Lung (tissue), 12 donors: ENCODE measurements around the gene KANSL1L. TPM values are rescaled to one million over a fixed set of nuclear protein-coding genes. Genes with fewer than 3 reads are reported as not detected.

Experiments used
- ATAC-seq: fragments of 200-7000 bp; cut with Tn5 transposase; one replicate; pipeline ENCODE4 v1.9.1; 2020; ENCODE audit warnings: moderate number of reproducible peaks; ENCODE audit not compliant: insufficient read depth, low FRiP score
- DNase-seq, 3 donors: peaks; one replicate each; pipeline ENCODE4 v3.0.0-alpha.2; 2013 to 2017
- H3K27ac ChIP-seq, 2 donors: one replicate each; pipeline ENCODE4 v1.5.1; 2013; ENCODE audit warnings: mild to moderate bottlenecking in 2 of 2, moderate library complexity in 2 of 2, control low read depth in 1 of 2, inconsistent platforms in 1 of 2, low read depth in 1 of 2, low read length in 1 of 2
- H3K27me3 ChIP-seq, 3 donors: one replicate each; pipeline ENCODE4 v1.5.1; 2013; ENCODE audit warnings: low read length in 2 of 3; ENCODE audit not compliant: control insufficient read depth in 3 of 3, insufficient read depth in 3 of 3
- H3K36me3 ChIP-seq, 4 donors: one replicate each; pipeline ENCODE4 v1.5.1; 2013; ENCODE audit warnings: low read length in 4 of 4, mild to moderate bottlenecking in 1 of 4, moderate library complexity in 1 of 4; ENCODE audit not compliant: control insufficient read depth in 4 of 4, insufficient read depth in 4 of 4
- H3K4me1 ChIP-seq, 5 donors: one replicate each; pipeline ENCODE4 v1.5.1; 2013; ENCODE audit warnings: low read length in 5 of 5, mild to moderate bottlenecking in 2 of 5, moderate library complexity in 1 of 5; ENCODE audit not compliant: control insufficient read depth in 5 of 5, insufficient read depth in 5 of 5
- H3K4me3 ChIP-seq: one replicate; pipeline ENCODE4 v1.5.1; 2013; ENCODE audit warnings: mild to moderate bottlenecking, control low read depth, moderate library complexity
- H3K9ac ChIP-seq, 2 donors: one replicate each; pipeline ENCODE4 v1.5.1; 2013; ENCODE audit warnings: low read length in 2 of 2, control low read depth in 1 of 2; ENCODE audit not compliant: insufficient read depth in 1 of 2
- H3K9me3 ChIP-seq, 4 donors: one replicate each; pipeline ENCODE4 v1.5.1; 2013; ENCODE audit warnings: low read length in 3 of 4, mild to moderate bottlenecking in 1 of 4, moderate library complexity in 1 of 4; ENCODE audit not compliant: control insufficient read depth in 4 of 4, insufficient read depth in 3 of 4
- CTCF ChIP-seq: IDR thresholded peaks from 2 replicates; pipeline ENCODE4 v1.5.1; 2012; ENCODE audit warnings: mild to moderate bottlenecking; ENCODE audit errors: control extremely low read depth, extremely low read depth
- WGBS, 2 donors: extraction: QIAGEN DNeasy Blood & Tissue Kit; methylation state at CpG; one replicate each; pipeline ENCODE4 v1.1.7; 2013; 5-methylcytosine and 5-hydroxymethylcytosine counted together
- polyA plus RNA-seq, 2 donors: library from polyadenylated mRNA; stranded (reverse); fragments of 200-250 nt; gene quantifications; one replicate each; pipeline ENCODE4 v1.2.1, GENCODE V29; 2013
- total RNA-seq, 2 donors: library from RNA; depleted of rRNA in 1 of 2; stranded (reverse); fragments of >200 nt in 1 of 2; gene quantifications; one replicate each; pipeline ENCODE4 v1.2.1, GENCODE V29; 2014 to 2021
- donor health status: control.
- donor health status: control.
- donor health status: Bipolar disorder and iron deficiency.
- donor health status: healthy.
- donor health status: DM: yes; HTN: yes; CAD: no.

KANSL1L gene
- total and polyA plus RNA-seq, 4 donors: 6.1 to 117 (median 17.0) TPM

DNA sequence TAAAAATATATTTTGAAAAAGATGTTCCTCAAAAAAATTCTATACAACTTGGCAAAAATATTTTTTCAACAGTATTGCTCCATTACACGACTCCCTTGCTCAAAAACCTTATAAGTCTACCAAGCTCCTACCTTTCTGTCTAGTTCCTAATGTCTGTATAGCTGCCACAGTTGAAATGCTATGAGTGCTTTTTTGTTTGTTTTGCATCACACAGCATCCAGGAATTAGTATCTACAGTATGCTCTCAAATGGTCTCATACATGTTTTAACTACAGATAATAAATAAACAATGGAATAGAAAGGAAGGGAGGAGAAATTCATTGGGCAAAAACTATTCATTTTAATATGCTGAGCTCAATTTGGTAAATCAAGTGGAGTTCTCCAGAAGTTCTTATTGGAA is 36.7 kb upstream of the KANSL1L start:
- ATAC-seq (no peak), DNase-seq (no peak)
- H3K9ac ChIP-seq: no peak overlapping the region
- no peaks in the 10 kb centered on the region for H3K4me1 ChIP-seq
- peaks cover 0 to 2% (median 0%) of the 10 kb centered on the region in 3 donors for H3K27me3 ChIP-seq
- no peaks in the 10 kb centered on the region for H3K36me3 ChIP-seq
- WGBS, 2 donors: 78 to 83% methylated on average over 1 of the region's 1 CpG
- no peak for TF ChIP-seq CTCF
- H3K4me3 ChIP-seq: no peak overlapping the region
- no peak overlapping the region for H3K27ac ChIP-seq
- no peaks in the 10 kb centered on the region for H3K9me3 ChIP-seq

DNA sequence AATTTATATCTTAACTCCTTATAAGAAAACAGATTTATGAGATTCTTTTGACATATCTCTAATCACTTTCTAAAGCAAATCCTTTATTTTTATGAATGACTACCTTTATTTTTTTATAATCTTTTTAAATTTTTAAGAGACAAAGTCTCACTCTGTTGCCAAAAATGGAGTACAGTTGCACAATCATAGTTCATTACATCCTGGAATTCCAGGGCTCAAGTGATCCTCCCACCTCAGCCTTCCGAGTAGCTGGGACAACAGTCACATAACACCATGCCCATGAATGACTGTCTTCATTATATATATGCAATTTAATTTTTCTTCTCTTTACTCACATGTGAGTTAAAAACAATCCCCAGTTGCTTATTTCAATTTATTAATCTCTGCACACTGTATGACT is 32.3 kb upstream of the KANSL1L start:
- Histone ChIP-seq H3K27ac (no peak overlapping the region), H3K9ac (no peak overlapping the region), H3K36me3 (no peaks in the 10 kb centered on the region), H3K27me3 (peaks cover 0 to 5% (median 0%) of the 10 kb centered on the region in 3 donors), H3K4me1 (no peaks in the 10 kb centered on the region), H3K9me3 (no peaks in the 10 kb centered on the region), H3K4me3 (no peak overlapping the region)
- no peak for TF ChIP-seq CTCF
- ATAC-seq (no peak), DNase-seq (no peak)
- 50 to 81% methylated on average over 1 of the region's 1 CpG for WGBS, 2 donors

DNA sequence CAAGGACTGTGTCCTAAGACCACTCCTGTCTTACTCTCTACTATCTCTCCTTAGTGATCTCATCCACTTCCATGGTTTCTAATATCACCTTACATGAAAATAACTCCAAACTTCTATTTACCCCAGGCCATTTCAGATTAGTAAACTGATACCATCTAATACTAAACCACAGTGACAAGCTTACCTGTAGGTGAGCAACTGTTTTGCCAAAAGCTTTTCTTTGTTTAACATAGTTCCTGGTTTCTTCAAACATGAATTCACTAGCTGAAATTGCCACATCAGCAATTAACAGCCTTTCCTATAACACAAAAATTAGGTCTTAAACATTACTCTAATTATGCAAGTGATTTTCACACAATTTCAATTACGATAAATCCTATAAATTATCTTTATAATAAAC is 31.9 kb upstream of the KANSL1L start:
- Histone ChIP-seq H3K4me1 (no peaks in the 10 kb centered on the region), H3K36me3 (no peaks in the 10 kb centered on the region), H3K4me3 (no peak overlapping the region), H3K9me3 (no peaks in the 10 kb centered on the region), H3K27ac (no peak overlapping the region), H3K9ac (no peak overlapping the region), H3K27me3 (peaks cover 0 to 5% (median 0%) of the 10 kb centered on the region in 3 donors)
- WGBS, 2 donors: 82 to 85% methylated on average over 1 of the region's 1 CpG
- no peak for DNase-seq
- ATAC-seq: no peak
- no peak for TF ChIP-seq CTCF

DNA sequence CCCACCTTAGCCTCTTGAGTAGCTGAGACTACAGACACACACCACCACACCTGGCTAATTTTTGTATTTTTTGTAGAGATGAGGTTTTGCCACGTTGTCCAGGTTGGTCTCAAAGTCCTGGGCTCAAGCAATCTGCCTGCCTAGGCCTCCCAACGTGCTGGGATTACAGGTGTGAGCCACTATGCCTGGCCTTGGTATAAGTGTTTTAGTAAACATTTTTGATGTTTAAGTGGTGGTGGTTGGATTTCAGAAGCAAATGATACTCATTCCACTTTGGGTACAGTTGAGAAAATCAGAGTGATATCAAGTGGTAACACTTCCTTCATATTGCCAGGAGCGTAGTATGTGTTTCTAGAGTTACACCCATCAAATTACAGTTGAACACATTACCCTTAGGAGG is 28.6 kb upstream of the KANSL1L start:
- no peak for TF ChIP-seq CTCF
- Histone ChIP-seq H3K9ac (no peak overlapping the region), H3K4me1 (peaks cover 0 to 5% (median 0%) of the 10 kb centered on the region in 5 donors), H3K4me3 (no peak overlapping the region), H3K9me3 (no peaks in the 10 kb centered on the region), H3K27ac (no peak overlapping the region), H3K36me3 (no peaks in the 10 kb centered on the region), H3K27me3 (peaks cover 0 to 5% (median 0%) of the 10 kb centered on the region in 3 donors)
- ATAC-seq (peak; percentile 20), DNase-seq (no peak)
- 72 to 89% methylated on average over 3 of the region's 3 CpGs for WGBS, 2 donors
